WERI-Rb-1 (cell line): ENCODE results near the gene FAM181B.

Experiments used
- DNase-seq: peaks from one replicate; pipeline ENCODE4 v3.0.0-alpha.2; 2020
- H3K27ac ChIP-seq: fragments of 250-450 bp; sonication (Bioruptor Pico); 2 replicates; pipeline ENCODE4 v1.5.1; 2020; ENCODE audit warnings: mild to moderate bottlenecking, moderate library complexity
- H3K27me3 ChIP-seq: fragments of 250-450 bp; sonication (Bioruptor Pico); 2 replicates; pipeline ENCODE4 v1.5.1; 2021; ENCODE audit warnings: mild to moderate bottlenecking, low read depth, moderate library complexity; ENCODE audit not compliant: insufficient read depth, severe bottlenecking
- H3K36me3 ChIP-seq: fragments of 250-450 bp; sonication (Bioruptor Pico); 2 replicates; pipeline ENCODE4 v1.5.1; 2020; ENCODE audit warnings: mild to moderate bottlenecking, moderate library complexity
- H3K4me3 ChIP-seq: 2 replicates; pipeline ENCODE4 v1.5.1; 2011; ENCODE audit warnings: low read depth, mild to moderate bottlenecking, control low read depth, low read length
- H3K9me3 ChIP-seq: fragments of 250-450 bp; sonication (Bioruptor Pico); 2 replicates; pipeline ENCODE4 v1.5.1; 2021; ENCODE audit warnings: mild to moderate bottlenecking, moderate library complexity; ENCODE audit not compliant: severe bottlenecking
- CTCF ChIP-seq: IDR thresholded peaks from 2 replicates; pipeline ENCODE4 v1.5.1; 2011; ENCODE audit warnings: low read depth, mild to moderate bottlenecking, control low read depth, inconsistent platforms, low read length

Gene FAM181B

GRCh38 chr11:82750643-82751139 lies 17.0 kb upstream of the FAM181B start:
- Histone ChIP-seq H3K36me3 (no peaks in the 10 kb centered on the region), H3K4me3 (no peak overlapping the region), H3K27me3 (peaks cover 93% of the 10 kb centered on the region), H3K9me3 (peaks cover 2% of the 10 kb centered on the region), H3K27ac (no peak overlapping the region)
- DNase-seq = peak; percentile 81
- TF ChIP-seq CTCF = no peak

- DNase-seq = no peak
- Histone ChIP-seq H3K9me3 (peaks cover 8% of the 10 kb centered on the region), H3K27ac (no peak overlapping the region), H3K27me3 (peaks cover 88% of the 10 kb centered on the region), H3K36me3 (no peaks in the 10 kb centered on the region), H3K4me3 (no peak overlapping the region)
- no peak for TF ChIP-seq CTCF
These were observed 13.8 kb upstream of the FAM181B start for GRCh38 chr11:82747471-82747870.

GRCh38 chr11:82738091-82738490 lies 4.4 kb upstream of the FAM181B start:
- Histone ChIP-seq H3K27me3 (peaks cover 83% of the 10 kb centered on the region), H3K4me3 (no peak overlapping the region), H3K27ac (no peak overlapping the region), H3K36me3 (no peaks in the 10 kb centered on the region), H3K9me3 (peaks cover 4% of the 10 kb centered on the region)
- DNase-seq = no peak
- TF ChIP-seq CTCF = no peak

- no peak for TF ChIP-seq CTCF
- no peak for DNase-seq
- Histone ChIP-seq H3K4me3 (peak overlapping the region; percentile 47), H3K27me3 (peaks cover 88% of the 10 kb centered on the region), H3K9me3 (peaks cover 11% of the 10 kb centered on the region), H3K27ac (no peak overlapping the region), H3K36me3 (no peaks in the 10 kb centered on the region)
These were observed 436 bp upstream of the FAM181B start for GRCh38 chr11:82734120-82734479.

GRCh38 chr11:82732734-82733443 lies 775 bp downstream of the FAM181B start:
- Histone ChIP-seq H3K9me3 (peaks cover 11% of the 10 kb centered on the region), H3K27me3 (peaks cover 90% of the 10 kb centered on the region), H3K4me3 (peak overlapping the region; percentile 47), H3K36me3 (no peaks in the 10 kb centered on the region), H3K27ac (no peak overlapping the region)
- TF ChIP-seq CTCF = no peak
- peak; percentile 25 for DNase-seq

GRCh38 chr11:82732348-82732733 lies 1.3 kb downstream of the FAM181B start:
- H3K27ac ChIP-seq = no peak overlapping the region
- DNase-seq = no peak
- TF ChIP-seq CTCF = no peak
- no peak overlapping the region; the same call in 1 of the 2 replicates for H3K4me3 ChIP-seq
- H3K36me3 ChIP-seq = no peaks in the 10 kb centered on the region
- H3K9me3 ChIP-seq = peaks cover 11% of the 10 kb centered on the region
- peaks cover 91% of the 10 kb centered on the region for H3K27me3 ChIP-seq
